OCI-LY7 (cell line): ENCODE results near the gene LEF1. TPM values are rescaled to one million over a fixed set of nuclear protein-coding genes. Genes with fewer than 3 reads are reported as not detected.

ENCODE experiments used
- BruUV-seq: library from RNA; stranded (reverse); fragments of 400-500 nt; replicated peaks from 2 replicates; lab custom pipeline; 2021; lab: Mats Ljungman, UMichigan
- CTCF ChIA-PET: fragments of 300-600 bp; sonication (Branson Sonifier 250); formaldehyde crosslinking; loops from one replicate; lab custom pipeline; 2022; ENCODE audit warnings: antibody characterized with exemption; ENCODE audit not compliant: unreplicated experiment; lab: Charles Lee
- POLR2A ChIA-PET: fragments of 300-600 bp; sonication (Branson Sonifier 250); formaldehyde crosslinking; loops from one replicate; lab custom pipeline; 2022; ENCODE audit warnings: antibody characterized with exemption; lab: Charles Lee
- DNase-seq: peaks from one replicate; pipeline ENCODE4 v3.0.0-alpha.2; 2015; ENCODE audit warnings: low spot score
- H2AFZ ChIP-seq: fragments of 200-600 bp; sonication (generic), shearing (Covaris generic); 2 replicates; pipeline ENCODE4 v1.6.1; 2014; ENCODE audit warnings: mild to moderate bottlenecking, antibody characterized with exemption, low read length, moderate library complexity
- H3K27ac ChIP-seq: fragments of 200-600 bp; sonication (generic); 2 replicates; pipeline ENCODE4 v1.5.1; 2014; ENCODE audit warnings: mixed run types, low read depth, mild to moderate bottlenecking, moderate library complexity, low read length, inconsistent platforms; ENCODE audit not compliant: poor library complexity, severe bottlenecking
- H3K36me3 ChIP-seq: fragments of 200-600 bp; sonication (generic); 2 replicates; pipeline ENCODE4 v1.6.1; 2014; ENCODE audit warnings: mild to moderate bottlenecking, antibody characterized with exemption, low read length, moderate library complexity, mixed read lengths; ENCODE audit not compliant: insufficient read depth
- H3K4me1 ChIP-seq: fragments of 200-600 bp; sonication (generic); 2 replicates; pipeline ENCODE4 v1.5.1; 2014; ENCODE audit warnings: mild to moderate bottlenecking, low read length; ENCODE audit not compliant: insufficient read depth, poor library complexity, severe bottlenecking
- H3K4me2 ChIP-seq: fragments of 200-600 bp; sonication (generic); 2 replicates; pipeline ENCODE4 v1.6.1; 2014; ENCODE audit warnings: mild to moderate bottlenecking, low read length
- H3K4me3 ChIP-seq: fragments of 200-600 bp; sonication (generic); 2 replicates; pipeline ENCODE4 v1.5.1; 2014; ENCODE audit warnings: mild to moderate bottlenecking, low read depth, low read length; ENCODE audit not compliant: poor library complexity, severe bottlenecking
- H3K79me2 ChIP-seq: fragments of 200-600 bp; sonication (generic); 2 replicates; pipeline ENCODE4 v1.6.1; 2016; ENCODE audit warnings: low read depth, mild to moderate bottlenecking, low read length, moderate library complexity, mixed read lengths; ENCODE audit not compliant: insufficient read depth
- H3K9me2 ChIP-seq: fragments of 200-600 bp; sonication (generic); 2 replicates; pipeline ENCODE4 v1.6.1; 2016; ENCODE audit warnings: mild to moderate bottlenecking, low read length, mixed read lengths; ENCODE audit not compliant: insufficient read depth
- H3K9me3 ChIP-seq: fragments of 200-600 bp; sonication (generic); 2 replicates; pipeline ENCODE4 v1.6.1; 2014; ENCODE audit warnings: mild to moderate bottlenecking, mixed run types, low read length, mixed read lengths
- H4K20me1 ChIP-seq: fragments of 200-600 bp; sonication (generic); 2 replicates; pipeline ENCODE4 v1.6.1; 2014; ENCODE audit warnings: mild to moderate bottlenecking, antibody characterized with exemption, low read length, moderate library complexity, mixed read lengths; ENCODE audit not compliant: insufficient read depth
- CTCF ChIP-seq: fragments of 200-600 bp; sonication (generic); conservative IDR thresholded peaks from 2 replicates; pipeline ENCODE4 v1.5.1; 2014; ENCODE audit warnings: mild to moderate bottlenecking, antibody characterized with exemption, low read length, moderate library complexity, mixed read lengths
- EZH2phosphoT487 ChIP-seq: fragments of 200-600 bp; sonication (generic); IDR thresholded peaks from 2 replicates; pipeline ENCODE4 v1.6.1; 2018; ENCODE audit warnings: low read depth, borderline replicate concordance, mild to moderate bottlenecking, mixed run types, antibody characterized with exemption, low read length, moderate library complexity, mixed read lengths
- intact Hi-C: fragments of 100-400 bp; cut with micrococcal nuclease; formaldehyde crosslinking; loops from one replicate; pipeline ENCODE4 v1.10.0; 2022; ENCODE audit not compliant: unreplicated experiment
- total RNA-seq, 2 experiments: library from RNA; depleted of rRNA in 1 of 2; stranded (reverse); fragments of >200 nt in 1 of 2; shearing (Covaris generic) in 1 of 2; gene quantifications; 2 replicates each; pipeline ENCODE4 v1.2.3, GENCODE V29; 2014 to 2022

LEF1 gene
- total RNA-seq, 2 experiments from 2014 or later, result 207 to 223 TPM

GRCh38 chr4:108141213-108141950 lies 27.4 kb downstream of the LEF1 start:
- DNase-seq, result no peak
- no TSS peak for BruUV-seq
- H3K4me1 ChIP-seq, result peaks cover 57% of the 10 kb centered on the region
- no peak overlapping the region for H2AFZ ChIP-seq
- CTCF ChIA-PET, result no interaction called here
- peak overlapping the region; percentile 51 for H3K4me2 ChIP-seq
- no peaks in the 10 kb centered on the region for H3K9me3 ChIP-seq
- POLR2A ChIA-PET, result interaction anchor here (0.7 to 1.4 kb wide), 5 partner anchors 11 to 51 kb away, joined by 3 to 4 read pairs (median 3); no protein-coding TSS in a partner anchor
- H3K4me3 ChIP-seq, result peak overlapping the region; percentile 12
- no peak overlapping the region for H3K27ac ChIP-seq
- TF ChIP-seq EZH2phosphoT487 (no peak), CTCF (no peak)
- no peaks in the 10 kb centered on the region for H3K9me2 ChIP-seq
- intact Hi-C loops, result no loop called here
- H3K79me2 ChIP-seq, result peaks cover 100% of the 10 kb centered on the region
- H4K20me1 ChIP-seq, result peaks cover 50% of the 10 kb centered on the region; the same call in 1 of the 2 replicates
- H3K36me3 ChIP-seq, result peaks cover 91% of the 10 kb centered on the region

DNA sequence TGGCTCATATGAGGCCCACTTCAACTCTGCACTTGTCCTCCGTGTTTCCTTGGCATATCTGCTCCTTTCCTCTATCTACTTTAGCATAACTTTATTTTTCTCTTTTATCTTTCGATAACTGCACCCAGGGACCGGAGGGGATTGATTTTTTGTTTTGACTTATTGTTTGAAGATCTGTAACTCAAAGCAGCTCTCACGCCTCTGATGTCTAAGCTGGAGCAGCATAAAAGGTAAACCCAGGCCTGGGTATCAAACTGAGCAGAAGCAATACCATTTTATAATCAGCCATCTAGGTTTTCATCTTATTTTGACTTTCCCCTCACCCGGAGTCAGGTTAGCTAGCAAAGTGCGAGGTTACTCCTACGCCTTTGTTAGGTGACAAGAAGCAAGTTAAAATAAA lies 28.4 kb downstream of the LEF1 start:
- ChIA-PET CTCF (no interaction called here), POLR2A (interaction anchor here (0.7 to 2.4 kb wide), 7 partner anchors 16 to 52 kb away, joined by 3 to 12 read pairs (median 4); no protein-coding TSS in a partner anchor)
- DNase-seq, result no peak
- Histone ChIP-seq H3K4me2 (no peak overlapping the region), H2AFZ (no peak overlapping the region), H3K79me2 (peaks cover 100% of the 10 kb centered on the region), H3K4me3 (no peak overlapping the region), H3K36me3 (peaks cover 91% of the 10 kb centered on the region), H3K9me2 (no peaks in the 10 kb centered on the region), H3K9me3 (no peaks in the 10 kb centered on the region), H3K27ac (no peak overlapping the region), H4K20me1 (peaks cover 45% of the 10 kb centered on the region; the same call in 1 of the 2 replicates), H3K4me1 (peaks cover 64% of the 10 kb centered on the region)
- no TSS peak for BruUV-seq
- intact Hi-C loops, result no loop called here
- TF ChIP-seq EZH2phosphoT487 (no peak), CTCF (no peak)

- Histone ChIP-seq H4K20me1 (peaks cover 45% of the 10 kb centered on the region; the same call in 1 of the 2 replicates), H3K4me3 (no peak overlapping the region), H3K27ac (no peak overlapping the region), H2AFZ (no peak overlapping the region), H3K4me1 (peaks cover 59% of the 10 kb centered on the region), H3K36me3 (peaks cover 91% of the 10 kb centered on the region), H3K9me3 (no peaks in the 10 kb centered on the region), H3K79me2 (peaks cover 100% of the 10 kb centered on the region), H3K4me2 (0 out of 2 replicates have a peak overlapping the region, but pooled peaks have one; percentile 0), H3K9me2 (no peaks in the 10 kb centered on the region)
- no peak for DNase-seq
- BruUV-seq, result no TSS peak
- CTCF ChIA-PET, result no interaction called here
- TF ChIP-seq EZH2phosphoT487 (no peak), CTCF (no peak)
- POLR2A ChIA-PET, result interaction anchor here (0.5 to 2.4 kb wide), 11 partner anchors 11 to 291 kb away, joined by 3 to 12 read pairs (median 3); no protein-coding TSS in a partner anchor
- intact Hi-C loops, result no loop called here
Observed at GRCh38 chr4:108139089-108139488, 29.6 kb downstream of the LEF1 start.
